ENCODE measurements around the gene FAXDC2. TPM values are rescaled to one million over a fixed set of nuclear protein-coding genes. Genes with fewer than 3 reads are reported as not detected.

The FAXDC2 gene
- total and polyA plus RNA-seq, 2 of the 13 experiments (the other 11 are each of a cell fraction or from before 2014, with no cell fraction given), result 4.7 to 58.8 TPM

DNA sequence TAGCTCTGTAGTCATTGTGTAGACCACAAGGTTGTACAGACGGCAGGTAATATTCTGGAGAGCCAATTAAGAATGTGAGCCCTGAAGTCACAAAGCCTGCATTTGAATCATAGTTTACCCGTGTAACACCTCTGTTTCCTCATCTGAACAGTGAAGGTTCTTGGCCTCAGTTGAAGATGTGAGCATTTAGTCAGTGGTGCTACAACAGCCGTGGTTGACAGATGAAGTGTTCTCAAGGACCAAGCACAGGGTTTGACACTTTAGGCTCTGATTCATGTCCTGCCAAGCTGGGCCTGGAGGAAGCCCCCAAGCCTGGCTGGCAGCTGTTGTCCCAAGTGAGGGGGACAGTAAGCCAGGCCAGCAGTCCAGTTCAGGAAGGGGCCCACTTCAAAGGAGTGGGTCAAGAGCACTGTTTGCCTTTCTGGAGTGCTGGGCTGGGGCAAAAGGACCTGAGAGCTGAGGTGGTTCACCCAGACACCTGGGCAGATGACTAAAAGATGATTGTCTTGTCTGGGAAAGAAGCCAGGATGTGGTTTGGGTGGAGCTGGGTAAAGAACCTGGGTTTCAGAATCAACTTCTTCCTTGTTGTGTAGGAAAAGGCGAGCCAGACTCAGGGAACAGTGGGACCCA lies 20.7 kb downstream of the FAXDC2 start (continued):
- TF ChIP-seq, protein P1, sequence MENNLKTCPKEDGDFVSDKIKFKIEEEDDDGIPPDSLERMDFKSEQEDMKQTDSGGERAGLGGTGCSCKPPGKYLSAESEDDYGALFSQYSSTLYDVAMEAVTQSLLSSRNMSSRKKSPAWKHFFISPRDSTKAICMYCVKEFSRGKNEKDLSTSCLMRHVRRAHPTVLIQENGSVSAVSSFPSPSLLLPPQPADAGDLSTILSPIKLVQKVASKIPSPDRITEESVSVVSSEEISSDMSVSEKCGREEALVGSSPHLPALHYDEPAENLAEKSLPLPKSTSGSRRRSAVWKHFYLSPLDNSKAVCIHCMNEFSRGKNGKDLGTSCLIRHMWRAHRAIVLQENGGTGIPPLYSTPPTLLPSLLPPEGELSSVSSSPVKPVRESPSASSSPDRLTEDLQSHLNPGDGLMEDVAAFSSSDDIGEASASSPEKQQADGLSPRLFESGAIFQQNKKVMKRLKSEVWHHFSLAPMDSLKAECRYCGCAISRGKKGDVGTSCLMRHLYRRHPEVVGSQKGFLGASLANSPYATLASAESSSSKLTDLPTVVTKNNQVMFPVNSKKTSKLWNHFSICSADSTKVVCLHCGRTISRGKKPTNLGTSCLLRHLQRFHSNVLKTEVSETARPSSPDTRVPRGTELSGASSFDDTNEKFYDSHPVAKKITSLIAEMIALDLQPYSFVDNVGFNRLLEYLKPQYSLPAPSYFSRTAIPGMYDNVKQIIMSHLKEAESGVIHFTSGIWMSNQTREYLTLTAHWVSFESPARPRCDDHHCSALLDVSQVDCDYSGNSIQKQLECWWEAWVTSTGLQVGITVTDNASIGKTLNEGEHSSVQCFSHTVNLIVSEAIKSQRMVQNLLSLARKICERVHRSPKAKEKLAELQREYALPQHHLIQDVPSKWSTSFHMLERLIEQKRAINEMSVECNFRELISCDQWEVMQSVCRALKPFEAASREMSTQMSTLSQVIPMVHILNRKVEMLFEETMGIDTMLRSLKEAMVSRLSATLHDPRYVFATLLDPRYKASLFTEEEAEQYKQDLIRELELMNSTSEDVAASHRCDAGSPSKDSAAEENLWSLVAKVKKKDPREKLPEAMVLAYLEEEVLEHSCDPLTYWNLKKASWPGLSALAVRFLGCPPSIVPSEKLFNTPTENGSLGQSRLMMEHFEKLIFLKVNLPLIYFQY (CRISPR knock-in tag; IDR thresholded peaks at IDR 0.05; ENCODE audit: borderline replicate concordance), result no peak
- TF ChIP-seq, protein P2, sequence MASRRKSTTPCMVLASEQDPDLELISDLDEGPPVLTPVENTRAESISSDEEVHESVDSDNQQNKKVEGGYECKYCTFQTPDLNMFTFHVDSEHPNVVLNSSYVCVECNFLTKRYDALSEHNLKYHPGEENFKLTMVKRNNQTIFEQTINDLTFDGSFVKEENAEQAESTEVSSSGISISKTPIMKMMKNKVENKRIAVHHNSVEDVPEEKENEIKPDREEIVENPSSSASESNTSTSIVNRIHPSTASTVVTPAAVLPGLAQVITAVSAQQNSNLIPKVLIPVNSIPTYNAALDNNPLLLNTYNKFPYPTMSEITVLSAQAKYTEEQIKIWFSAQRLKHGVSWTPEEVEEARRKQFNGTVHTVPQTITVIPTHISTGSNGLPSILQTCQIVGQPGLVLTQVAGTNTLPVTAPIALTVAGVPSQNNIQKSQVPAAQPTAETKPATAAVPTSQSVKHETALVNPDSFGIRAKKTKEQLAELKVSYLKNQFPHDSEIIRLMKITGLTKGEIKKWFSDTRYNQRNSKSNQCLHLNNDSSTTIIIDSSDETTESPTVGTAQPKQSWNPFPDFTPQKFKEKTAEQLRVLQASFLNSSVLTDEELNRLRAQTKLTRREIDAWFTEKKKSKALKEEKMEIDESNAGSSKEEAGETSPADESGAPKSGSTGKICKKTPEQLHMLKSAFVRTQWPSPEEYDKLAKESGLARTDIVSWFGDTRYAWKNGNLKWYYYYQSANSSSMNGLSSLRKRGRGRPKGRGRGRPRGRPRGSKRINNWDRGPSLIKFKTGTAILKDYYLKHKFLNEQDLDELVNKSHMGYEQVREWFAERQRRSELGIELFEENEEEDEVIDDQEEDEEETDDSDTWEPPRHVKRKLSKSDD (CRISPR knock-in tag; IDR thresholded peaks at IDR 0.05; ENCODE audit: low read depth), result no peak
- TF ChIP-seq, protein P3, sequence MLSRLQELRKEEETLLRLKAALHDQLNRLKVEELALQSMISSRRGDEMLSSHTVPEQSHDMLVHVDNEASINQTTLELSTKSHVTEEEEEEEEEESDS (CRISPR knock-in tag; IDR thresholded peaks at IDR 0.05; ENCODE audit: borderline replicate concordance), result no peak
- no peak for TF ChIP-seq GMEB1 (CRISPR knock-in tag; IDR thresholded peaks at IDR 0.05; ENCODE audit: borderline replicate concordance)
- TF ChIP-seq REL (CRISPR knock-in tag; conservative IDR thresholded peaks at IDR 0.05), result no peak
- TF ChIP-seq ZNF670 (CRISPR knock-in tag; IDR thresholded peaks at IDR 0.05; ENCODE audit: borderline replicate concordance), result no peak
- no peak for TF ChIP-seq SAP130 (CRISPR knock-in tag; IDR thresholded peaks at IDR 0.05; ENCODE audit: low read depth)
- peak; percentile 42; the same call in 1 of the 2 replicates for TF ChIP-seq RXRA (CRISPR knock-in tag; IDR thresholded peaks at IDR 0.05)
- TF ChIP-seq, protein P4, sequence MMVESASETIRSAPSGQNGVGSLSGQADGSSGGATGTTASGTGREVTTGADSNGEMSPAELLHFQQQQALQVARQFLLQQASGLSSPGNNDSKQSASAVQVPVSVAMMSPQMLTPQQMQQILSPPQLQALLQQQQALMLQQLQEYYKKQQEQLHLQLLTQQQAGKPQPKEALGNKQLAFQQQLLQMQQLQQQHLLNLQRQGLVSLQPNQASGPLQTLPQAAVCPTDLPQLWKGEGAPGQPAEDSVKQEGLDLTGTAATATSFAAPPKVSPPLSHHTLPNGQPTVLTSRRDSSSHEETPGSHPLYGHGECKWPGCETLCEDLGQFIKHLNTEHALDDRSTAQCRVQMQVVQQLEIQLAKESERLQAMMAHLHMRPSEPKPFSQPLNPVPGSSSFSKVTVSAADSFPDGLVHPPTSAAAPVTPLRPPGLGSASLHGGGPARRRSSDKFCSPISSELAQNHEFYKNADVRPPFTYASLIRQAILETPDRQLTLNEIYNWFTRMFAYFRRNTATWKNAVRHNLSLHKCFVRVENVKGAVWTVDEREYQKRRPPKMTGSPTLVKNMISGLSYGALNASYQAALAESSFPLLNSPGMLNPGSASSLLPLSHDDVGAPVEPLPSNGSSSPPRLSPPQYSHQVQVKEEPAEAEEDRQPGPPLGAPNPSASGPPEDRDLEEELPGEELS (CRISPR knock-in tag; IDR thresholded peaks at IDR 0.05), result peak; percentile 39; the same call in 1 of the 2 replicates
- no peak for TF ChIP-seq EHMT2 (IDR thresholded peaks at IDR 0.05; ENCODE audit: borderline replicate concordance, low read depth, low read length)
- no peak for TF ChIP-seq JUNB (CRISPR knock-in tag; IDR thresholded peaks at IDR 0.05; ENCODE audit: borderline replicate concordance)
- no peak for TF ChIP-seq NCOA5 (CRISPR knock-in tag; IDR thresholded peaks at IDR 0.05)
- TF ChIP-seq ZNF543 (CRISPR knock-in tag; IDR thresholded peaks at IDR 0.05), result peak; percentile 73; the same call in 1 of the 2 replicates
- no peak for TF ChIP-seq TMF1 (CRISPR knock-in tag; IDR thresholded peaks at IDR 0.05; ENCODE audit: low read depth)
- TF ChIP-seq CHD2 (IDR thresholded peaks at IDR 0.05; ENCODE audit: low read depth, low read length), result no peak
- no peak for TF ChIP-seq POGZ (CRISPR knock-in tag; IDR thresholded peaks at IDR 0.05)
- no peak for TF ChIP-seq AHR (CRISPR knock-in tag; IDR thresholded peaks at IDR 0.05)
- TF ChIP-seq, protein P5, sequence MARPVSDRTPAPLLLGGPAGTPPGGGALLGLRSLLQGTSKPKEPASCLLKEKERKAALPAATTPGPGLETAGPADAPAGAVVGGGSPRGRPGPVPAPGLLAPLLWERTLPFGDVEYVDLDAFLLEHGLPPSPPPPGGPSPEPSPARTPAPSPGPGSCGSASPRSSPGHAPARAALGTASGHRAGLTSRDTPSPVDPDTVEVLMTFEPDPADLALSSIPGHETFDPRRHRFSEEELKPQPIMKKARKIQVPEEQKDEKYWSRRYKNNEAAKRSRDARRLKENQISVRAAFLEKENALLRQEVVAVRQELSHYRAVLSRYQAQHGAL (CRISPR knock-in tag; IDR thresholded peaks at IDR 0.05; ENCODE audit: not compliant biosample characterization), result no peak

All from HepG2 (cell line).